CMK (cell line): Measurements from ENCODE around the gene SERBP1.

Experiments
- DNase-seq: peaks from one replicate; pipeline ENCODE4 v3.0.0-alpha.2; 2010; ENCODE audit warnings: low read depth

The SERBP1 gene

DNA sequence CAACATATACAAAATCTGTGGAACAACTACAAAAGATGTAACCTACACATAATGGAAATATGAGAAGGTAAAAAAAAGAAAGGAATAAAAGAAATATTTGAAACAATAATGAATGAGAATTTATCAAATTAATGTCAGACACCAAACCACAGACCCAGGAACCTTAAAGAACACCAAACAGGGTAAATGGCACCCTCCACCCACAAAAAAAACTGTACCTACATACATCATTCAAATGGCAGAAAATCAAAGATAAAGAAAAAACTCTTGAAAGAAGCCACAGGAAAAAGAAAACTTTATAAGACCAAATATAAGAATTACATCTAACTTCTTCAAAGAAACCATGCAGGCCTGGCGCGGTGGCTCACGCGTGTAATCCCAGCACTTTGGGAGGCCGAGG lies 68.6 kb downstream of the SERBP1 start:
- DNase-seq: no peak

DNA sequence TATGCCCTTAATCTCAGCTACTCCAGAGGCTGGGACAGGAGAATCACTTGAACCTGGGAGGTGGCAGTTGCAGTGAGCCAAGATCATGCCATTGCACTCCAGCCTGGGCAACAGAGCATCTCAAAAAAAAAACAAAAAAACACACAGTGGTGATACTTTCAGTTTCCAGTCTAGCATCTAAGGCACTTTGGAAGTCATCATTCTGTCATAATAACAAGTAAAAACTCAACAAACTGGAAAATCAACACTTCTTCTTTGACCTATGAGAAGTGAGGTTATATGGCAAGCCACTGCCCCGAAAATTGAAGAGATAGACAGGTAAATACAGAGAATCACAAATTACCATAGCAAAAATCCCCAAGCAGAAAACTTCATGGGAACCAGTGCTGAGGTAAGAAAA lies 70.6 kb downstream of the SERBP1 start:
- no peak for DNase-seq
